Measurements from ENCODE around the gene OTOP2.

Gene OTOP2, protein sequence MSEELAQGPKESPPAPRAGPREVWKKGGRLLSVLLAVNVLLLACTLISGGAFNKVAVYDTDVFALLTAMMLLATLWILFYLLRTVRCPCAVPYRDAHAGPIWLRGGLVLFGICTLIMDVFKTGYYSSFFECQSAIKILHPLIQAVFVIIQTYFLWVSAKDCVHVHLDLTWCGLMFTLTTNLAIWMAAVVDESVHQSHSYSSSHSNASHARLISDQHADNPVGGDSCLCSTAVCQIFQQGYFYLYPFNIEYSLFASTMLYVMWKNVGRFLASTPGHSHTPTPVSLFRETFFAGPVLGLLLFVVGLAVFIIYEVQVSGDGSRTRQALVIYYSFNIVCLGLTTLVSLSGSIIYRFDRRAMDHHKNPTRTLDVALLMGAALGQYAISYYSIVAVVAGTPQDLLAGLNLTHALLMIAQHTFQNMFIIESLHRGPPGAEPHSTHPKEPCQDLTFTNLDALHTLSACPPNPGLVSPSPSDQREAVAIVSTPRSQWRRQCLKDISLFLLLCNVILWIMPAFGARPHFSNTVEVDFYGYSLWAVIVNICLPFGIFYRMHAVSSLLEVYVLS

GRCh38 chr17:74924250-74924948 lies at the start of gene OTOP2:
Gene OTOP2, plus strand, starts transcription at chr17:74924273. Its CDS starts 360 bp downstream, at chr17:74924633.
- no peak for DNase-seq

- no peak for DNase-seq
These were observed 49.4 kb upstream of the OTOP2 start for GRCh38 chr17:74874615-74875037.

DNA sequence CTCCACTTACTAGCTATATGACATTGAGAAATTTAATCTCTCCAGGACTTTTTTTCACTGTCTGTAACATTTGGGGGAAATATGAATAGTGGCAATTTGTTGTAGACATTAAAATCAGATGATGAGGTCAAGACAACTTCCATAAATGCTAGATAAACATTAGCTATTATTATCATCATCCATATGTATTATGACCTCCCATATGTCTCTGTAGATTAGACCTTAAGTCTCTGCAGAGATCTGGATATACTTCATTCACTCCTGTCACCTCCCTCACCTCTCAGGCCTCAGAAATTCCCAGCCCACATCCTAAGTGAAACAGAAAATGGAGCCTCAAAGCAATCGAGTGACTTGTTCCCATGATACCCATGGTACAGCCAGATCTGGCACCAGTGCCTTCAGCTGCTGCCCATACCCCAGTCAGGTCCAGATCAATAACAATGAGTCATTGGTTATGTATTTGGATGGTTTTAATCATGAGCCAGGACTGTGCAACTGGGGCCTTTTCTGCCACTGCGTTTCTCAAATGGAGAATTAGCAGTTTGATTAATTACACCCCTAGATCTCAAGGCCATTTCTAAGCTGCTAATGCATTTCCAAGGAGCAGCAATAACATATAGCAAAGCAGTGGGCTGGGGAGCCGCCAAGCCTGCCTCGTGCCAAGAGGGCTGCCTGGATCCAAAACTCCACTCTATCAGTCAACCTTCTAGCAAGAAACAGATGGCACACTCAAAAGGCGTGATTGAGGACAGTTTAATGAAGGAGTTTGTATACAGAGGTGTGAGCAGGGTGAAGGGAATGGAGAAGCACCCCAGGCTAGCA lies 48.7 kb upstream of the OTOP2 start:
- no peak for DNase-seq

DNA sequence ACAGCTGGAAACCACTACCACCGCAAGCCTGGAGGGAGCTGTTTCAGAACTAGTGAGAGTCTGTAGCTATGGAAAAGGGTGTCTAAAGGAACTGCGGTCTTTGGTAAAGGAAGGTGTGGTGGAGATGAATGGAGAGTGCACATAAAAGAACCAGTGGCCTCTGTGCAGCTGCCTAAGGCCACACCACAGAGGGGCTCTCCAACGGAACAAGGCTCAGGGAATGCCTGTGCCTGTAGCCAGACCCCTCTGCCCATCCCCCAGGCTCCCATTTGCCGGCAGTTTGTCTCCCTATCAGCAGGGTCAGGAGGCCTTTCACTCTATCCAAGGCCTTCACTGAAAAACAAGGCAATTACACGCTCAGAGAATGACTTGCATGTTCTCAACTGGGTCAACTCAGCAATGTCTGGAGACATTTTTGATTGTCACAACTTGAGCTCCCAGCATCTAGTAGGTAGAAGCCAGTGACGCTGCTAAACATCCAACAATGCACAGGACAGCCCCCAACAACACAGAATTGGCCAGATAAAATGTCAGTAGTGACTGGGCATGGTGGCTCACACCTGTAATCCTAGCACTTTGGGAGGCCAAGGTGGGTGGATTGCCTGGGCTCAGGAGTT lies 48.0 kb upstream of the OTOP2 start:
- DNase-seq: no peak

GRCh38 chr17:74877592-74878548 lies 46.2 kb upstream of the OTOP2 start:
- DNase-seq: no peak

GRCh38 chr17:74878658-74879057 lies 45.4 kb upstream of the OTOP2 start:
- DNase-seq: no peak

GRCh38 chr17:74879308-74879707 lies 44.8 kb upstream of the OTOP2 start:
- DNase-seq: no peak

- DNase-seq: no peak
These were observed 43.0 kb upstream of the OTOP2 start for GRCh38 chr17:74881073-74881472.

DNA sequence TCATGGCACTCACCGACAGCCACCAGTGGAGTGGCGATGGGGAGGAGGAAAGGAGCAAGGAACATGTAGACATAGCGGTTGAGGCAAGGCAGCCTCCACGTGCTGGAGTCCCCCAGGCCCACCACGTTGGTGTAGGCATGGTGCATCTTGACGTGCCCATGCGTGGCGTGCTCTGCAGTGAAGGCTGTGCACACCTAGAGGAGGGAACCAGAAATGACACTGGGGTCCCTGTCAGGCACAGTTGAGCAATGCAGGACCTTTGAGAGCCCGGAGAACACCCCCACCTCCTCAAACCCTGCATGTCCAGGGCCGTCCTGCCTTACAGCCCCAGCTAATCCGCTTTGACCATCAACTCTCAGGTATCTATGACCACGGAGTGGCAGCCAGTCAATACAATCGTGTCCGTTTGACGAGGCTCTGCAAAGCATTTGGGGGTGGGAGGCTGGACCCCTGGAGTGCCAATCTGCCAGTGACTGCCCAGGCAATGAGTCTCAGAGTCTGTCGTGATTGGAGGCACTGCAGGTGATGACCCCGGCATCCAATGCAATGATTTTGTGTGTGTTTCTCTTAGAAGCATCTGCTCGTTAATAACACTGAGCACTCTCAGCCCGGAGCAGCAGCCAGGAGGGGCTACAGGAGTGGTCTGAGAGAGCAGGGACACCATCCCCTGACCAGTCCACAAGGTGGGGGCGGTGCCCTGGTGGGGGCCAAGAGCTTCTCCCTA lies 41.4 kb upstream of the OTOP2 start:
- no peak for DNase-seq

DNA sequence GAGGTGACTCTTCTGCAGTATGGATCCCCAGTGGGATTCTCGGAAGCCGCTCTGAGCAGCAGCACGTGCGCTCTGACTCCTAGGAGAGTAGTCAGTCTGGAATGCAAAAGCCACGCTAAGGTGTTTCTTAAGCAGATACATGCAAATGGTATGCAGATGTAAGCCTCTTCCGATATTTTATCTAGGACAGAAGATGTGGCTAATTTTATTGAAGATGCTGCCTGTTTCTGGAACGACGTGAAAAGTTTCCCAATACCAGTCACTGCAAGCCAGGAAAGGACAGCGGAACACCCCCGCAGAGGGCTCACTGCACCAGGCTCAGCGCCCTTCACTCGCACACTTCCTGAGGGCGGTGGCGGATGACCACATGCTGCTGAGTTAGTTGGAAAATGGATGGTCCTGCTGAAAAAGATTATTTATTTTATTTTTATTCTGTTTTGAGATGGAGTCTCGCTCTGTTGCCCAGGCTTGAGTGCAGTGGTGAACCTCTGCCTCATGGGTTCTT lies 40.8 kb upstream of the OTOP2 start:
- DNase-seq: no peak

GRCh38 chr17:74888469-74888868 lies 35.6 kb upstream of the OTOP2 start:
- DNase-seq: no peak

DNA sequence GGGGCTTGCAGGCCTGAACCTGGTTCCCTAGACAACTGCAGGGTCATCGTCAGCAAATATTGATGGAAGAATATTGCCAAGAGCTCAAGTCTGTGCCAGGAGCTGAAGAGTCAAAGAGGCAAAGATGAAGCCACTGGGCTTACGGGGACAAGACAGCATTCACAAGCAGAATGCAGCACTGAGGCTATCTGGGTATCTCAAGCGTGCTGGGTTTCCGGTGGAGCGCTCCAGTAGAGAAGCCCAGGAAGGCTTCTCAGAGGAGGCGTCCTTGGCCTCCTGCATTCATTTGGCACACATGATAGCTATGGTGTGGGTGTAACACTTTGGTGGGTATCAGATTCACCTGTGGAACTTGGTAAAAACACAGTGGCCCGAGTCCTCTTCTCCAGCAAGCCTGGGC lies 33.5 kb upstream of the OTOP2 start:
- DNase-seq: no peak

DNA sequence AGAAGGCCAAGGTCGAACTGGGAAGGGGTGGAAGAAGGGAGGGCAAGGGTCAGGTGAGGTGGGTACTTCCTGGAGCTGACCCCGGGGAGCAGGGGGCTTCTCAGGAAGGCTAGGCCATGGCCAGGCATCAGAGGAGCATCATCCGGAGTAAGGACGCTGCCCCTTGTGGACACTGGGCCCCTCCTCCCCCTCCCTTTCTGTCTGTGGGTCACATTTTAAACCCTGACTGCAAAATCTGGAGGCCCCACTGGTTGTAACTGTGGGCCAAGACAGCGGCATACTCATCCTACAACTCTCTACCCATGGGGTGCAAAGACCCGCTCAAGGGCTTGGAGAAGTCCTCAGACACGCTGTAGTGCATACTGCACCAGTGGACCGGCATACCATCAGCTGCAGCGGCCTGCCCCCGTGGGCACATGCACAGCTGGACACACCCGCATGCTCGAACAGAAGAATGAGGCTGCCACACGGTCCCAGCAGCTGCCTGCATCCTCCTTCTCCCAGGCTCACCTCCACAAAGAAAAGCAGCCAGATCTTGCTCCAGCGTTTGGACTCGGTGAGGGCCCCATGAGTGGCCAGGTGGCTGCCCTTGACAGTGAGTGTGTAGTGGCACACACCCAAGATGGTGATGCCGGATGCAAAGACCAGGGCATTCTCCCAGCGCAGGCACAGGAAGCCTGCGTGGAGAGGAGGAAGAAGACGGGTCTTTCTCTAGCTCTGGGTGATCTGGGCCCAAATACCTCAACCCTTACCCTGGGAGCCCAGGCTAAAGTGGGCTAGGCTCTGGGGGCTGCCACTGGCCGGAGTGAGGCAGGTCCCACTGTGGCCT lies 31.8 kb upstream of the OTOP2 start:
- DNase-seq: no peak

- DNase-seq: no peak
These were observed 30.8 kb upstream of the OTOP2 start, which contains the start of gene FADS6 for GRCh38 chr17:74892974-74893911. Gene FADS6, minus strand, starts transcription at chr17:74893633. Its CDS starts 38 bp downstream, at chr17:74893595.

- no peak for DNase-seq
These were observed 30.0 kb upstream of the OTOP2 start for GRCh38 chr17:74893936-74894671.

- no peak for DNase-seq
These were observed 25.6 kb upstream of the OTOP2 start for GRCh38 chr17:74898376-74898946.

DNA sequence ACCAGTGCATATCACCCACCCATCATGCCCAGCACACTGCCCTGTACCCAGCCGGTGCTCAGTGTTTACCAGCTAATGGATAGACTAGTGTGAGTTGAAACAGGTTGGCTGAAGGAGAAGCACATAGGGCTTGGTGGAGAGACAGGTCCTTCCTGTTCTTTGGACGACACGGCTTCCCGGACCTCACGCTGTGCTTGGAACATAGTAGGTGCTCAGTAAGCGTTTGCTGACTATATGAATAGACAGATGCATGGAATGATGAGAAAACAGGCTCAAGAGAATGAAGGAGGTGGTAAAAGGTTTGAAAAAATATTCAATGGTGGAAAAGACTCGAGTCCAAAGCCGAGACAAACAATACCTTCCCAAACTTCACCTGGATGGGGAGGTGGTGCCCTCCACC lies 23.9 kb upstream of the OTOP2 start:
- DNase-seq: no peak
